K562 (cell line): ENCODE measurements around the gene TNFRSF18. TPM values are rescaled to one million over a fixed set of nuclear protein-coding genes. Genes with fewer than 3 reads are reported as not detected.

Experiments
- ATAC-seq: fragments of 200-7000 bp; cut with Tn5 transposase; 3 replicates; pipeline ENCODE4 v1.9.1; 2020; ENCODE audit warnings: moderate library complexity
- BruUV-seq: library from RNA; stranded (reverse); fragments of 400-500 nt; replicated peaks from 2 replicates; lab custom pipeline; 2021; lab: Mats Ljungman, UMichigan
- CTCF ChIA-PET: fragments of 300-600 bp; formaldehyde crosslinking; extraction: SDS; loops from one replicate; lab custom pipeline; 2021; ENCODE audit warnings: low intra/inter-chr PET ratio; lab: Yijun Ruan, JAX
- POLR2A ChIA-PET: fragments of 300-600, 350-650 bp; sonication (Branson Sonifier 250); formaldehyde crosslinking; extraction: SDS; loops from one replicate; lab custom pipeline; 2021; ENCODE audit warnings: antibody characterized with exemption, inconsistent platforms; lab: Yijun Ruan, JAX
- DNase-seq, 4 experiments: peaks; one replicate each; pipeline versions ENCODE4 v3.0.0 to v3.0.0-alpha.2; 2011 to 2018; ENCODE audit warnings: low spot score in 3 of 4, mixed read lengths in 3 of 4; ENCODE audit errors: extremely low read depth in 1 of 4
- FAIRE-seq: peaks from 2 replicates; lab custom pipeline; 2011; peaks lifted over from hg19 to GRCh38; lab: Jason Lieb, UNC
- H2AFZ ChIP-seq: 2 replicates; pipeline ENCODE4 v1.6.0; 2011; ENCODE audit warnings: low read depth, low read length, control low read depth, inconsistent platforms
- H3K27ac ChIP-seq: fragments of 200-600 bp; 3 replicates; pipeline ENCODE4 v1.8.0; 2011; ENCODE audit warnings: low read depth, mild to moderate bottlenecking, control low read depth, inconsistent platforms, low read length, moderate library complexity, mixed read lengths; ENCODE audit errors: extremely low read depth
- H3K27me3 ChIP-seq, 2 experiments: fragments of 300-600 bp in 1 of 2; 2 replicates in 1 of 2; 3 replicates in 1 of 2; pipeline versions ENCODE4 v1.6.0 to v1.8.0; 2011; ENCODE audit warnings: inconsistent platforms in 2 of 2, low read length in 2 of 2, mild to moderate bottlenecking in 1 of 2, mixed read lengths in 1 of 2, moderate library complexity in 1 of 2; ENCODE audit not compliant: control insufficient read depth in 2 of 2, insufficient read depth in 2 of 2
- H3K36me3 ChIP-seq: fragments of 300-600 bp; 3 replicates; pipeline ENCODE4 v1.8.0; 2011; ENCODE audit warnings: mild to moderate bottlenecking, low read length, inconsistent platforms; ENCODE audit not compliant: control insufficient read depth, insufficient read depth
- H3K4me1 ChIP-seq, 2 experiments: fragments of 200-600 bp in 1 of 2; replicated peaks in 1 of 2; 2 replicates in 1 of 2; 3 replicates in 1 of 2; pipeline versions ENCODE4 v1.5.1 to v1.8.0; 2011; ENCODE audit warnings: inconsistent platforms in 2 of 2, low read length in 2 of 2, mild to moderate bottlenecking in 1 of 2, mixed read lengths in 1 of 2, moderate library complexity in 1 of 2; ENCODE audit not compliant: control insufficient read depth in 2 of 2, insufficient read depth in 2 of 2
- H3K4me2 ChIP-seq: 2 replicates; pipeline ENCODE4 v1.6.1; 2011; ENCODE audit warnings: low read length, control low read depth, inconsistent platforms, mixed read lengths; ENCODE audit not compliant: insufficient read depth
- H3K4me3 ChIP-seq: fragments of 200-600 bp; sonication (generic), shearing (Covaris generic); 2 replicates; pipeline ENCODE4 v1.5.1; 2016; ENCODE audit warnings: control low read depth, inconsistent platforms
- H3K79me2 ChIP-seq: fragments of 200-600 bp; 3 replicates; pipeline ENCODE4 v1.8.0; 2011; ENCODE audit warnings: low read length, inconsistent platforms; ENCODE audit not compliant: control insufficient read depth, insufficient read depth
- H3K9ac ChIP-seq, 2 experiments: 2 replicates each; pipeline versions ENCODE4 v1.6.0 to v1.6.1; 2011; ENCODE audit warnings: low read depth in 2 of 2, low read length in 2 of 2, control low read depth in 1 of 2, inconsistent platforms in 1 of 2, mild to moderate bottlenecking in 1 of 2, mixed read lengths in 1 of 2; ENCODE audit not compliant: insufficient read depth in 1 of 2
- H3K9me1 ChIP-seq: one replicate; pipeline ENCODE4 v1.6.0; 2011; ENCODE audit warnings: inconsistent platforms, mild to moderate bottlenecking, low read length, moderate library complexity; ENCODE audit not compliant: control insufficient read depth, insufficient read depth
- H3K9me3 ChIP-seq: replicated peaks from 2 replicates; pipeline ENCODE4 v1.5.1; 2011; ENCODE audit warnings: low read depth, low read length, inconsistent platforms; ENCODE audit not compliant: control insufficient read depth, insufficient read depth
- H4K20me1 ChIP-seq: replicated peaks from 2 replicates; pipeline ENCODE4 v1.6.1; 2011; ENCODE audit warnings: low read length, inconsistent platforms, mixed read lengths; ENCODE audit not compliant: control insufficient read depth, insufficient read depth
- BCOR ChIP-seq: fragments of 450-650 bp; IDR thresholded peaks from 2 replicates; pipeline ENCODE4 v1.6.1; 2016
- CBX1 ChIP-seq: sonication (generic); IDR thresholded peaks from 2 replicates; pipeline ENCODE4 v1.6.1; 2016; ENCODE audit warnings: antibody characterized with exemption, low read depth, mild to moderate bottlenecking
- DNMT1 ChIP-seq: fragments of 450-650 bp; IDR thresholded peaks from 2 replicates; pipeline ENCODE4 v1.6.1; 2016; ENCODE audit warnings: antibody characterized with exemption, mild to moderate bottlenecking
- DPF2 ChIP-seq: fragments of 450-650 bp; IDR thresholded peaks from 2 replicates; pipeline ENCODE4 v1.6.1; 2016
- E2F5 ChIP-seq: sonication (generic); formaldehyde crosslinking; IDR thresholded peaks from 2 replicates; pipeline ENCODE4 v1.8.0; 2022; ENCODE audit warnings: mild to moderate bottlenecking, missing genetic modification reagents
- GTF2E2 ChIP-seq: fragments of 200-800 bp; sonication (Bioruptor generic); IDR thresholded peaks from 2 replicates; pipeline ENCODE4 v1.6.1; 2016; ENCODE audit warnings: missing genetic modification characterization, missing compliant biosample characterization
- REST ChIP-seq, 2 experiments: fragments of 450-650 bp; formaldehyde crosslinking in 1 of 2; IDR thresholded peaks; 2 replicates each; pipeline versions ENCODE4 v1.4.0 to v1.6.1; 2014 to 2020; ENCODE audit warnings: mild to moderate bottlenecking in 2 of 2, borderline replicate concordance in 1 of 2, low read depth in 1 of 2
- SIRT6 ChIP-seq: IDR thresholded peaks from one replicate; pipeline ENCODE4 v1.6.1; 2012; ENCODE audit warnings: low read depth, mild to moderate bottlenecking, control low read depth, inconsistent platforms, low read length, moderate library complexity
- SP1 ChIP-seq: sonication (generic); formaldehyde crosslinking; IDR thresholded peaks from 2 replicates; pipeline ENCODE4 v1.8.1; 2022; ENCODE audit warnings: mild to moderate bottlenecking, missing genetic modification reagents
- TRIM28 ChIP-seq: fragments of 450-650 bp; IDR thresholded peaks from 2 replicates; pipeline ENCODE4 v1.6.1; 2017
- ZNF133 ChIP-seq: fragments of 250-450 bp; sonication (Bioruptor Pico); IDR thresholded peaks from 2 replicates; pipeline ENCODE4 v1.4.0; 2020; ENCODE audit warnings: mild to moderate bottlenecking
- ZNF263 ChIP-seq: sonication (generic); formaldehyde crosslinking; IDR thresholded peaks from 2 replicates; pipeline ENCODE4 v1.8.0; 2022; ENCODE audit warnings: mild to moderate bottlenecking, missing genetic modification reagents, borderline replicate concordance
- ZNF354B ChIP-seq: fragments of 250-450 bp; sonication (Bioruptor Pico); IDR thresholded peaks from 2 replicates; pipeline ENCODE4 v1.4.0; 2020
- WGBS: fragments of 100-300 bp; shearing (Covaris generic); methylation state at CpG from one replicate; pipeline ENCODE4 v1.1.6; 2016; ENCODE audit warnings: low coverage, mixed read lengths; ENCODE audit not compliant: insufficient coverage; ENCODE audit errors: missing lambda C conversion rate; 5-methylcytosine and 5-hydroxymethylcytosine counted together
- in situ Hi-C: fragments of 300-500 bp; cut with MboI; formaldehyde crosslinking; loops from 4 replicates; pipeline ENCODE4 v1.15.0; 2018; ENCODE audit warnings: inconsistent platforms, mixed read lengths
- intact Hi-C: fragments of 100-400 bp; cut with micrococcal nuclease; formaldehyde crosslinking; loops from 2 replicates; pipeline ENCODE4 v1.14.2; 2022
- polyA plus RNA-seq, 8 experiments: library from polyadenylated mRNA; depleted of rRNA in 4 of 8; stranded (reverse) in 5 of 8; unstranded in 3 of 8; fragments of >200 nt; fragmentation: Nextera tagmentation in 2 of 8; fragmentation: Illumina TruSeq in 1 of 8; extraction: Ambion mirVana in 2 of 8; extraction: Trizol in 1 of 8; gene quantifications; 2 replicates each; pipeline versions ENCODE4 v1.2.1 to v1.2.3, GENCODE V29; 2011 to 2014; ENCODE audit warnings: inconsistent platforms in 1 of 8, missing spikeins in 1 of 8
- total RNA-seq, 7 experiments: library from RNA; depleted of rRNA in 6 of 7; stranded (reverse); fragments of >200 nt in 6 of 7; fragmentation: Illumina TruSeq in 2 of 7; extraction: Trizol in 2 of 7; gene quantifications; 2 replicates each; pipeline versions ENCODE4 v1.2.1 to v1.2.3, GENCODE V29; 2011 to 2021; ENCODE audit warnings: low replicate concordance in 1 of 7

Gene TNFRSF18
- total and polyA plus RNA-seq, 9 of the 15 experiments (the other 6 are each of a cell fraction or from before 2014, with no cell fraction given) = 0.24 to 0.27 TPM; not detected in 7

- ATAC-seq = peak; percentile 23
- peaks cover 86% of the 10 kb centered on the region for H3K79me2 ChIP-seq
- TF ChIP-seq BCOR (peak; percentile 48; the same call in 1 of the 2 replicates), SIRT6 (no peak), ZNF133 (CRISPR knock-in tag) (no peak), DPF2 (0 out of 2 replicates have a peak, but pooled peaks have one; percentile 13), GTF2E2 (0 out of 2 replicates have a peak, but pooled peaks have one; percentile 80), SP1 (CRISPR knock-in tag) (peak; percentile 46; the same call in 1 of the 2 replicates), ZNF263 (CRISPR knock-in tag) (peak; percentile 1; the same call in 1 of the 2 replicates), E2F5 (0 out of 2 replicates have a peak, but pooled peaks have one; percentile 38), DNMT1 (no peak), ZNF354B (no peak), REST (IDR thresholded peaks at IDR 0.05; ENCODE audit: borderline replicate concordance) (peak; percentile 22; the same call in 1 of the 2 replicates), REST (CRISPR knock-in tag; IDR thresholded peaks at IDR 0.05; ENCODE audit: low read depth) (no peak), CBX1 (0 out of 2 replicates have a peak, but pooled peaks have one; percentile 14), TRIM28 (0 out of 2 replicates have a peak, but pooled peaks have one; percentile 10)
These were observed 24.4 kb upstream of the TNFRSF18 start for GRCh38 chr1:1230656-1231399.

More at GRCh38 chr1:1230656-1231399, 24.4 kb upstream of the TNFRSF18 start:
- H3K4me1 ChIP-seq = peaks cover 6 to 82% of the 10 kb centered on the region in 2 experiments; a peak in 4 of 5 replicates
- intact Hi-C loops = loop anchor here (5.0 kb wide), 1 partner anchor 109 kb away; no protein-coding TSS in a partner anchor
- peak overlapping the region; percentile 93 to 99 for H3K9ac ChIP-seq
- H3K36me3 ChIP-seq = peaks cover 57% of the 10 kb centered on the region; the same call in 2 of the 3 replicates
- peak; percentile 90 for FAIRE-seq
- peak overlapping the region; percentile 79 for H3K4me3 ChIP-seq
- H4K20me1 ChIP-seq = peaks cover 5% of the 10 kb centered on the region; the same call in 1 of the 2 replicates
- in situ Hi-C loops = no loop called here
- DNase-seq = peak; percentile 58 to 71 (median 64)
- TSS peak; percentile 79 for BruUV-seq
- ChIA-PET CTCF (no interaction called here), POLR2A (interaction anchor here (0.5 to 2.2 kb wide), 14 partner anchors 9 to 109 kb away, joined by 3 to 12 read pairs (median 4); partner anchors contain the start of gene TNFRSF4)
- peak overlapping the region; percentile 96 for H3K27ac ChIP-seq
- H2AFZ ChIP-seq = peak overlapping the region; percentile 93
- H3K9me1 ChIP-seq = no peaks in the 10 kb centered on the region
- WGBS = 6% methylated on average over 24 of the region's 24 CpGs
- peaks cover 9% of the 10 kb centered on the region for H3K9me3 ChIP-seq
- H3K27me3 ChIP-seq = no peaks in the 10 kb centered on the region
- peak overlapping the region; percentile 100 for H3K4me2 ChIP-seq
